RWPE2 (cell line): Measurements from ENCODE around the gene IGF2.
"Not testable (repeated sequence)": the region's sequence is repeated elsewhere in the genome, so short reads cannot be mapped to it uniquely, and the experiment has no call there.

Experiments
- ATAC-seq: fragments of 200-7000 bp; cut with Tn5 transposase; 3 replicates; pipeline ENCODE4 v1.9.1; 2021; ENCODE audit warnings: low read depth
- DNase-seq: peaks from one replicate; pipeline ENCODE4 v3.0.0-alpha.2; 2020; ENCODE audit warnings: low spot score
- H3K27ac ChIP-seq: fragments of 450-650 bp; 2 replicates; pipeline ENCODE4 v1.5.1; 2017; ENCODE audit warnings: mild to moderate bottlenecking; ENCODE audit not compliant: poor library complexity, severe bottlenecking
- H3K27me3 ChIP-seq: fragments of 250-450 bp; sonication (Bioruptor Pico); 2 replicates; pipeline ENCODE4 v1.5.1; 2021; ENCODE audit warnings: mild to moderate bottlenecking, moderate library complexity; ENCODE audit not compliant: insufficient read depth, poor library complexity, severe bottlenecking
- H3K36me3 ChIP-seq: fragments of 250-450 bp; sonication (Bioruptor Pico); 2 replicates; pipeline ENCODE4 v1.5.1; 2020; ENCODE audit warnings: low read depth, mild to moderate bottlenecking, moderate library complexity
- H3K4me1 ChIP-seq: fragments of 250-450 bp; sonication (Bioruptor Pico); 2 replicates; pipeline ENCODE4 v1.5.1; 2021; ENCODE audit warnings: mild to moderate bottlenecking, moderate library complexity; ENCODE audit not compliant: insufficient read depth, poor library complexity, severe bottlenecking
- H3K4me3 ChIP-seq: fragments of 250-450 bp; sonication (Bioruptor Pico); 2 replicates; pipeline ENCODE4 v1.5.1; 2021; ENCODE audit warnings: mild to moderate bottlenecking, moderate library complexity; ENCODE audit not compliant: severe bottlenecking
- H3K9me3 ChIP-seq: fragments of 250-450 bp; sonication (Bioruptor Pico); 2 replicates; pipeline ENCODE4 v1.5.1; 2021; ENCODE audit warnings: mild to moderate bottlenecking, moderate library complexity; ENCODE audit not compliant: severe bottlenecking
- TF ChIP-seq, protein P1 (sequence below): fragments of 450-650 bp; IDR thresholded peaks from one replicate; pipeline ENCODE4 v1.5.1; 2017; ENCODE audit warnings: mild to moderate bottlenecking, moderate library complexity; ENCODE audit not compliant: poor library complexity, severe bottlenecking

IGF2 gene

DNA sequence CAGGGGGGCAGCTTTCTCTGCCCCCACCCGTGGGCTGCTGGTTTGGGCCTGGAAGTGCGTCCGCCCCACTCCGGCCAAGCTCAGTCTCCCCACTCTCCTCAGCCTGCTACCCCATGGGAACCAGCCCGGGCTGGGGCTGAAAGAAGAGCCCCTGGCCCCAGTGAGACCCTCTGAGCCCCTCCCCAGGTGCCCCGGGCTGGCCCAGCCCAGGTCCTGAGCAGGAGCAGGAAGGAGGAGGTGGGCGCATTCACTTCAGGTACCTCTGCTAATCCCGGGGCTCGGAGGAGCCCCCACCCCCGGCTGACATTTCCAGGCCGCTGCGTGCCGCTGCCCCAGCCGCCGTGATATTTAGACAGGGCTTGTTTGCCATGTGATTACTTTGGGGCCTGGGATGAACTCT is 41.2 kb upstream of the IGF2 start:
- peak overlapping the region; percentile 98 for H3K27ac ChIP-seq

DNA sequence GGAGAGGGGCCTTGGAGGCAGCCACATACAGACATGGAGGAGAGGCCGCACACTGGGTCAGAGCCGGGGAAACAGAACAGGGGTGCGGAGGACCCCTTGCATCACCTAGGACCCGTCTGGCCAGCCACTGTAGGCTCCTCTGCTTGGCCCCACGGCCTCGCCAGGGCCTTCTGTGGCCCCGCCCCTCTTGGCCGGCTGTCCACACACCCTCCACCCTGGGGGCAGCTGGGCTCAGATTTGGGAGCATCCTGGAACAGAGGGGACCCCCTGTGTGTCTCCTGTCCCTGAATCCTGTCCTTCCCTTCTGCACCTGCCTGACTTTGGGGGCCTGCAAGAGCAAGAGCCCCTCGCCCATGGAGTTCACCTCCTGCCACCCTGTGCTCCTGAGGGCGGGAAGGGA is 40.3 kb upstream of the IGF2 start:
- TF ChIP-seq, protein P1, sequence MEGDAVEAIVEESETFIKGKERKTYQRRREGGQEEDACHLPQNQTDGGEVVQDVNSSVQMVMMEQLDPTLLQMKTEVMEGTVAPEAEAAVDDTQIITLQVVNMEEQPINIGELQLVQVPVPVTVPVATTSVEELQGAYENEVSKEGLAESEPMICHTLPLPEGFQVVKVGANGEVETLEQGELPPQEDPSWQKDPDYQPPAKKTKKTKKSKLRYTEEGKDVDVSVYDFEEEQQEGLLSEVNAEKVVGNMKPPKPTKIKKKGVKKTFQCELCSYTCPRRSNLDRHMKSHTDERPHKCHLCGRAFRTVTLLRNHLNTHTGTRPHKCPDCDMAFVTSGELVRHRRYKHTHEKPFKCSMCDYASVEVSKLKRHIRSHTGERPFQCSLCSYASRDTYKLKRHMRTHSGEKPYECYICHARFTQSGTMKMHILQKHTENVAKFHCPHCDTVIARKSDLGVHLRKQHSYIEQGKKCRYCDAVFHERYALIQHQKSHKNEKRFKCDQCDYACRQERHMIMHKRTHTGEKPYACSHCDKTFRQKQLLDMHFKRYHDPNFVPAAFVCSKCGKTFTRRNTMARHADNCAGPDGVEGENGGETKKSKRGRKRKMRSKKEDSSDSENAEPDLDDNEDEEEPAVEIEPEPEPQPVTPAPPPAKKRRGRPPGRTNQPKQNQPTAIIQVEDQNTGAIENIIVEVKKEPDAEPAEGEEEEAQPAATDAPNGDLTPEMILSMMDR: no peak
- Histone ChIP-seq H3K36me3 (no peaks in the 10 kb centered on the region), H3K27ac (peak overlapping the region; percentile 98), H3K27me3 (no peaks in the 10 kb centered on the region), H3K9me3 (no peaks in the 10 kb centered on the region), H3K4me1 (peaks cover 44% of the 10 kb centered on the region), H3K4me3 (no peak overlapping the region)
- DNase-seq (no peak), ATAC-seq (no peak)

More for the DNA sequence above, 41.2 kb upstream of the IGF2 start:
- TF ChIP-seq, protein P1: no peak
- H3K27me3 ChIP-seq: no peaks in the 10 kb centered on the region
- H3K4me3 ChIP-seq: no peak overlapping the region
- H3K36me3 ChIP-seq: no peaks in the 10 kb centered on the region
- no peak for DNase-seq
- no peak for ATAC-seq
- peaks cover 43% of the 10 kb centered on the region for H3K4me1 ChIP-seq
- H3K9me3 ChIP-seq: no peaks in the 10 kb centered on the region

DNA sequence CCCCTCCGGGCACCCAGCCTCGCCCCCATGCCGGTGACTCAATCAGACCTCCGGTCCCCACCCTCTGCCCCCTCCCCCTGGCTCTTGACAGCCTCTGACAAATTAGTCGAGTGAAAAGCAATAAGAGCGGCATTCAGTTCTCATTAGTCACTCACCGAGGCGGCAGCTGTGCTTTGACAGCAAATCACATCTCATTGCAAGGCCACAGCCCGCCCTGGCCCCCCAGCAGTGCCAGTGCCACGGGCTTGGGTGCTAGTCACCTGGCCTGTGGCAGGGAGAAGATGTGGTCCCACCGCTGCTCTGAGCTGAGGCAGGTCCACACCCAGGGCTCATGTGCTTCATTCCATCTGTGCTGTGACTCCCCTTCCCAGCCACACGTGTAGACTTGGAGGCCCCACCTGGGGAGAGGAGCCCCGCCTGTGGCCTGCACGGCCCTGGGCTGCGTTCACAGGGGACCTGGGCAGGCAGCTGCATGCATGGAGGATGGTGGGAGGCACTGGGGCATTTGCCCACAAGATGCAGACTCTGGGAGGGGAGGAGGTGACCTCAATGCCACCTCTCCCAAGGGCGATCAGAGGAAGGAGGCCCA is 39.8 kb upstream of the IGF2 start:
- ATAC-seq (peak; percentile 72), DNase-seq (peak; percentile 94)
- H3K9me3 ChIP-seq: no peaks in the 10 kb centered on the region
- no peaks in the 10 kb centered on the region for H3K27me3 ChIP-seq
- no peak overlapping the region for H3K4me3 ChIP-seq
- H3K4me1 ChIP-seq: peaks cover 44% of the 10 kb centered on the region
- no peaks in the 10 kb centered on the region for H3K36me3 ChIP-seq
- H3K27ac ChIP-seq: peak overlapping the region; percentile 98
- TF ChIP-seq, protein P1: no peak

DNA sequence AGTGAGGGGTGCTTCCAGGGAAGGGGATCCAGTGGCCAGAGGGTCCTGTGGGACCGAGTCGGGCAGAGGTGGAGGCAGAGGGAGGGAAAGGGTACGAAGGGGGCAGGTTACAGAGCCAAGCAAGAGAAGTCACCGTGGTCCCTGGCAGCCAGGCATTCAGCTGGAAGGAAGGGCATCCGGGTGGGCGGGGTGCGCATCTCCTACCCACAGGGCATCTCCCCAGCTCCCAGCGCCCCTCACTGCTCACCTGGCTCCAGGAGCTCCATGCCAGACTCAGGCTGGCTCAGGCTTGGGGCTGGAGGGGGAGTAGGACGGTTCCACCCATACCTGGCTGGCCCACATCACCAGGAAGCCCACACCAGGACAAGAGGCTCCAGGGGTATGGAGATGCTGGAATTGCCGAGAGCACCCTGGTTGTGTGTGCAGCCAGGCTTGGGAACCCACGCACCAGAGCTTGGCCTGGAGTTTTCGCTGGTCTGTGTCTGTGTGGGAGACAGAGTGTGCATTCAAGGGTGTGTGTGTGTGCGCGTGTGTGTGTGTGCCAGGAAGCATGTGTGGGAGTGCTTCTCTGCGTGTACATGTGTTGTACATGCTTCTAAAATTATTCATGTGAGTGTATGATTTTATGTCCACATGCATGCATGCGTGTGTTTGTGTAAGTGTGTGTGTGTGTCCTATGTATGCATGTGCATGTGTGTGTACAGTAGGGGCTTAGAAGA is 39.0 kb upstream of the IGF2 start:
- not testable (repeated sequence) for H3K4me3 ChIP-seq, ATAC-seq, H3K36me3 ChIP-seq, H3K9me3 ChIP-seq, H3K27me3 ChIP-seq, DNase-seq
- H3K4me1 ChIP-seq: peaks cover 44% of the 10 kb centered on the region
- peak overlapping the region; percentile 98 for H3K27ac ChIP-seq

DNA sequence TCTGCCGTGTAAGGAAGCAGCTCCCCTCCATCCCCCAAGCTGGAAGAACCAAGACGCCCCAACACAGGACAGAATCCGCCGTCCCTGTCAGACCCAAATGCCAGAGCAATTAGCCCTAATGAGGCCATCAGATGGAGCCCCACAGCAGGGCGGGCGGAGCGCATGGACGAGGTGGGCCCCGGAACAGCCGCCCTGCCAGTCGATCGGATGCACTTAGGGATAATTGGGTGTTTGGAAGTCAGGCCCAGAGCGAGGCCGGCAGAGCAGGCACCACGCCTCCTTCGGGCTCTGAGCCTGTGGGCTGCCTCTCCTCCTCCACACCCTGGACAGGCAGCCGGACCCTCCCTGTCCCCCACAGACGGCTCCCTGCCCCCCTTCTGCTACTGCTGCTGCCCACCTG is 37.9 kb upstream of the IGF2 start:
- ATAC-seq: no peak
- TF ChIP-seq, protein P1: no peak
- Histone ChIP-seq H3K36me3 (no peaks in the 10 kb centered on the region), H3K4me3 (no peak overlapping the region), H3K9me3 (no peaks in the 10 kb centered on the region), H3K27me3 (no peaks in the 10 kb centered on the region), H3K4me1 (peaks cover 44% of the 10 kb centered on the region), H3K27ac (peak overlapping the region; percentile 98)
- DNase-seq: no peak
